ENCODE data around the gene AGMO.

GRCh38 chr7:15418264-15418663 is 143.6 kb downstream of the AGMO start:
- no peak for TF ChIP-seq CTCF (IDR thresholded peaks at IDR 0.05; ENCODE audit: low read depth, low read length, missing input control)
- no peak for TF ChIP-seq ATF3 (IDR thresholded peaks at IDR 0.05)
- TF ChIP-seq REST (IDR thresholded peaks at IDR 0.05): no peak
- TF ChIP-seq RAD21 (IDR thresholded peaks at IDR 0.05): no peak
- no peak for TF ChIP-seq EGR1 (IDR thresholded peaks at IDR 0.05; ENCODE audit: low read depth in 2 of 2)
- TF ChIP-seq YY1 (IDR thresholded peaks at IDR 0.05): no peak
- TF ChIP-seq TAF1 (conservative IDR thresholded peaks at IDR 0.05): no peak
- TF ChIP-seq MAX (IDR thresholded peaks at IDR 0.05): no peak
- TF ChIP-seq JUND (IDR thresholded peaks at IDR 0.05): no peak
- TF ChIP-seq HNF4A (conservative IDR thresholded peaks at IDR 0.05): no peak
- TF ChIP-seq GABPA (IDR thresholded peaks at IDR 0.05 in 1 of 2, conservative IDR thresholded peaks at IDR 0.05 in 1 of 2): no peak

Measured in liver (tissue), 3 donors.